Pancreas (tissue), 10 donors: ENCODE data around the gene ZNF879. TPM values are rescaled to one million over a fixed set of nuclear protein-coding genes. Genes with fewer than 3 reads are reported as not detected.
A peak's percentile ranks its signal among the peaks of the same experiment; 100 is the strongest.

Experiments used
- ATAC-seq, 4 donors: fragments of 200-7000 bp; cut with Tn5 transposase; one replicate each; pipeline versions ENCODE4 v1.8.0 to v1.9.1; 2020; ENCODE audit warnings: mild to moderate bottlenecking in 4 of 4, moderate library complexity in 4 of 4
- DNase-seq, 6 donors: peaks; one replicate each; pipeline ENCODE4 v3.0.0-alpha.2; 2020
- FAIRE-seq: peaks from 2 replicates; lab custom pipeline; 2012; peaks lifted over from hg19 to GRCh38; lab: Jason Lieb, UNC
- H3K27ac ChIP-seq, 4 donors: fragments of 200-600 bp; sonication (generic); 1 replicate in 3 of 4; 2 replicates in 1 of 4; pipeline versions ENCODE4 v1.5.0 to v1.8.0; 2020
- H3K27me3 ChIP-seq, 4 donors: fragments of 200-600 bp; one replicate each; pipeline ENCODE4 v1.8.0; 2021
- H3K36me3 ChIP-seq, 3 donors: fragments of 200-600 bp; sonication (generic) in 1 of 3; one replicate each; pipeline versions ENCODE4 v1.5.0 to v1.8.0; 2020 to 2021
- H3K4me1 ChIP-seq, 3 donors: fragments of 200-600 bp; one replicate each; pipeline ENCODE4 v1.8.0; 2021
- H3K4me3 ChIP-seq, 4 donors: fragments of 200-600 bp; sonication (generic) in 2 of 4; one replicate each; pipeline versions ENCODE4 v1.5.0 to v1.8.0; 2020 to 2021
- H3K9me3 ChIP-seq, 4 donors: fragments of 200-600 bp; one replicate each; pipeline ENCODE4 v1.8.0; 2021
- WGBS, 2 donors: extraction: QIAGEN DNeasy Blood & Tissue Kit; methylation state at CpG; one replicate each; pipeline ENCODE4 v1.1.7; 2013; 5-methylcytosine and 5-hydroxymethylcytosine counted together
- intact Hi-C, 3 donors: fragments of 100-400 bp; cut with DNase I; formaldehyde crosslinking; loops; one replicate each; pipeline versions ENCODE4 v1.11.1 to v1.14.2; 2022
- polyA plus RNA-seq, 2 donors: library from polyadenylated mRNA; stranded (reverse); fragments of 200-250 nt; gene quantifications; one replicate each; pipeline ENCODE4 v1.2.3, GENCODE V29; 2013
- total RNA-seq, 6 donors: library from RNA; stranded (reverse); fragmentation: NEBNext Ultra II Directional in 4 of 6; extraction: Animal tissue kit (Norgen Biotek cat#: 25700) in 4 of 6; gene quantifications; one replicate each; pipeline versions ENCODE4 v1.2.1 to v1.2.4, GENCODE V29; 2021 to 2023
- TF ChIP-seq, protein P1 (sequence below), 4 donors: fragments of 200-600 bp; sonication (generic) in 3 of 4; IDR thresholded peaks; one replicate each; pipeline versions ENCODE4 v1.5.0 to v1.8.0; 2021; ENCODE audit warnings: antibody characterized with exemption in 4 of 4
- donor health status: healthy with polysubstance abuse.
- donor health status: DM: no; HTN: no; CAD: no; lungs with moderate emphysema.
- donor health status: DM: no; HTN: no; CAD: no.
- donor health status: control.
- donor health status: control.
- donor health status: Bipolar disorder and iron deficiency.
- donor health status: DM: yes; HTN: yes; CAD: no.
- donor health status: DM: no; HTN: no; CAD: no.
- donor health status: DM: no; HTN: no; CAD: no.
- donor health status: DM: yes; HTN: yes; CAD: no.

The ZNF879 gene
- total and polyA plus RNA-seq, 8 donors: 1.5 to 2.9 (median 2.1) TPM

DNA sequence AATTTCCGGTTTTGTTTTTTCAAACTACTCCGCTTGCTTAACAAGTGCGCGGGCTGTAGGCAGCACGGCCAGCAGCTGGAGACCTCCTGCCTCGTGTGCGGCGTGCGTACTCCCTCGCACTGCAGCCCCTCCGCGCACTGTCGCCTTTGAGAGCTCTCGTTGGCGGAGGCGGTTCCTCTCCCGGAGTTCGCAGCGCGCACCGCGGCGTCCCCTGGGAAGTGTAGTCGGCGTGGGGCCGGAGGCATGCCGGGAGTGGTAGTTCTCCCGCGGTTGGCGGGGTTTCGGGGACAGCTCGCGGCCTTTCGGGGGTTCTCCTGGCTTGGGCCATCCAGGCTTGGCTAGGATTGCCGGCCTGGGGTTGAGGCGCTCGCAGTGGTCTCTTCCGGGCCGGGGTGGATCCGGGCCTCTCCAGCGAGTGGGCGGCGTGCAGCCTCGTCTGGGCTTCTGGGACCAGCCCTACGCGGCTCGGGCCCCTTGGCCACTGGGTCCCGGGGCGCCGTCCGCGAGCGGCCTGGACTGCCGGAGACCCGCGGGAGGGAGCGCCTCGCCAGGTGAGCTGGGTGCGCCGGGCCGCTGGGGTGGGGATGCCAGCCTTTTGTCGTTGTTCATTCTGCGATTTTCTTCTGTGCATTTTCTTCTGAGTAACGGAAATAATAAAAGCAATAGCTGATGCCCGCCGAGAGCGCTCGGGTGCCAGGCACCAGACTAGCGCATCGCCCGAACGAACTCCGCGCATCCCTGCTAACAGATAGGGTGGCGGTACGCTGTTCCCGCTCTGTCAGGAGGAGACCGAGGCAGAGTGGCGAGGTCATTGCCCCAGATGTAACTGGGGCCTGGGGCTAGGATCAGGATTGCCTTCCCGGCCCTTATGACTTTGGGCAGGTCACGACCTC, 36.8 kb downstream of the ZNF879 start, which contains the start of gene ZNF354C:
ZNF354C (plus strand) TSS at position 258 of the 893 bp plus-strand sequence. CDS start 1,696 bp downstream, outside the sequence.
- intact Hi-C loops: loop anchor here in 1 of 3 donors (10.0 kb wide), 1 partner anchor 206 kb away; the partner anchor contains the start of gene ZNF354B
- DNase-seq (peak; percentile 80 to 95 (median 86)), ATAC-seq (peak; percentile 99 to 100 (median 100)), FAIRE-seq (no peak)
- no peaks in the 10 kb centered on the region for H3K9me3 ChIP-seq
- peak within 1 kb of the TSS; percentile 61 to 93 (median 85) for H3K4me3 ChIP-seq
- peaks cover 0 to 4% (median 0%) of the 10 kb centered on the region in 3 donors for H3K36me3 ChIP-seq
- no peaks in the 10 kb centered on the region for H3K27me3 ChIP-seq
- peak within 1 kb of the TSS; percentile 6 to 63 (median 45) for H3K27ac ChIP-seq
- TF ChIP-seq, protein P1, sequence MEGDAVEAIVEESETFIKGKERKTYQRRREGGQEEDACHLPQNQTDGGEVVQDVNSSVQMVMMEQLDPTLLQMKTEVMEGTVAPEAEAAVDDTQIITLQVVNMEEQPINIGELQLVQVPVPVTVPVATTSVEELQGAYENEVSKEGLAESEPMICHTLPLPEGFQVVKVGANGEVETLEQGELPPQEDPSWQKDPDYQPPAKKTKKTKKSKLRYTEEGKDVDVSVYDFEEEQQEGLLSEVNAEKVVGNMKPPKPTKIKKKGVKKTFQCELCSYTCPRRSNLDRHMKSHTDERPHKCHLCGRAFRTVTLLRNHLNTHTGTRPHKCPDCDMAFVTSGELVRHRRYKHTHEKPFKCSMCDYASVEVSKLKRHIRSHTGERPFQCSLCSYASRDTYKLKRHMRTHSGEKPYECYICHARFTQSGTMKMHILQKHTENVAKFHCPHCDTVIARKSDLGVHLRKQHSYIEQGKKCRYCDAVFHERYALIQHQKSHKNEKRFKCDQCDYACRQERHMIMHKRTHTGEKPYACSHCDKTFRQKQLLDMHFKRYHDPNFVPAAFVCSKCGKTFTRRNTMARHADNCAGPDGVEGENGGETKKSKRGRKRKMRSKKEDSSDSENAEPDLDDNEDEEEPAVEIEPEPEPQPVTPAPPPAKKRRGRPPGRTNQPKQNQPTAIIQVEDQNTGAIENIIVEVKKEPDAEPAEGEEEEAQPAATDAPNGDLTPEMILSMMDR (IDR thresholded peaks at IDR 0.05): no peak
- H3K4me1 ChIP-seq: peaks cover 0 to 4% (median 0%) of the 10 kb centered on the region in 3 donors
- 2% methylated on average over 77 to 81 of the region's 81 CpGs for WGBS, 2 donors

DNA sequence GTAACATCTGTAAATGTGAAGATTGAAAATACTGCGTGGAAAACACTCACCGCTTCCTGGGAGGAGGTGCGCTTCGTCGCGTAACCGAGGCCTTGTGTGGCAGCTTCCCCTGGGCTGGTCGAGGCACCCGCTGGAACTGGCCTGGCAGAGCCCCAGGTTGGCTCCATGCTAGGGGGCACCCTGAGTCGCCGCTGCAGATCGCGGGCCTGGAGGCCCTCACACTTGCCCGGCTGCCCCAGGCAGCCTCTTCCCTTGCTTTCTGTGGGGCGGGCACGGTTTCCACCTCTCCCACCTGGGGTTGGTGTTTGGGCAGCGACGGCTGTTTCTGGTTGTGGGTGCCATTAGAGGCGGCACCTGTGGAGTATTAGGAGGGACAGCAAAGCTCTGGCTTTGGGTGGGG, 37.4 kb downstream of the ZNF879 start:
- Histone ChIP-seq H3K27ac (no peak overlapping the region), H3K9me3 (no peaks in the 10 kb centered on the region), H3K27me3 (no peaks in the 10 kb centered on the region), H3K4me1 (peaks cover 0 to 4% (median 0%) of the 10 kb centered on the region in 3 donors), H3K4me3 (peak overlapping the region; percentile 61 to 93 (median 85)), H3K36me3 (peaks cover 0 to 4% (median 0%) of the 10 kb centered on the region in 3 donors)
- ATAC-seq: no peak
- no peak for FAIRE-seq
- 85% methylated on average over 19 of the region's 19 CpGs for WGBS, 2 donors
- TF ChIP-seq, protein P1 (IDR thresholded peaks at IDR 0.05): no peak
- peak in 3 of 6 donors; percentile 12 to 46 (median 27) for DNase-seq
- intact Hi-C loops: loop anchor here in 1 of 3 donors (10.0 kb wide), 1 partner anchor 206 kb away; the partner anchor contains the start of gene ZNF354B

DNA sequence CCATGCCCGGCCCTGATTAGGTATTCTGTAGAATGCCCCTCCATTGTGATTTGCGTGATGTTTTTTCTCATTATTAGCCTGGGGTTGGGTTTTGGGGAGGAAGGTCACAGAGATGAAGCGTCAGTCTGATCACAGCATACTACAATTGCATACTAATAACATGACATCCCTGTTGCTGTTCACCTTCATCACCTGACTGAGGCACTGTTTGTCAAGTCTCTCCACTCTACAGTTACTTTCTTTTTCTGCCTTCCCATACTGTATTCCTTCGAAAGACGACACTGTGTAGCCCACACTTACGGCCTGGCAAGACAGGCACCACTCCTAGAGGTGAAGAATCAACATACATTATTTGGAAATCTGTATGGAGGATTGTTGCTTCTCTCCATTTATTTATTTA, 42.1 kb downstream of the ZNF879 start:
- DNase-seq (no peak), FAIRE-seq (no peak), ATAC-seq (no peak)
- Histone ChIP-seq H3K4me1 (peaks cover 0 to 4% (median 0%) of the 10 kb centered on the region in 3 donors), H3K9me3 (no peaks in the 10 kb centered on the region), H3K36me3 (peaks cover 0 to 8% (median 0%) of the 10 kb centered on the region in 3 donors), H3K4me3 (no peak overlapping the region), H3K27me3 (no peaks in the 10 kb centered on the region), H3K27ac (no peak overlapping the region)
- 97 to 99% methylated on average over 6 of the region's 6 CpGs for WGBS, 2 donors
- TF ChIP-seq, protein P1 (IDR thresholded peaks at IDR 0.05): no peak
- intact Hi-C loops: loop anchor here in 1 of 3 donors (10.0 kb wide), 1 partner anchor 211 kb away; the partner anchor contains the start of gene ZNF354B

DNA sequence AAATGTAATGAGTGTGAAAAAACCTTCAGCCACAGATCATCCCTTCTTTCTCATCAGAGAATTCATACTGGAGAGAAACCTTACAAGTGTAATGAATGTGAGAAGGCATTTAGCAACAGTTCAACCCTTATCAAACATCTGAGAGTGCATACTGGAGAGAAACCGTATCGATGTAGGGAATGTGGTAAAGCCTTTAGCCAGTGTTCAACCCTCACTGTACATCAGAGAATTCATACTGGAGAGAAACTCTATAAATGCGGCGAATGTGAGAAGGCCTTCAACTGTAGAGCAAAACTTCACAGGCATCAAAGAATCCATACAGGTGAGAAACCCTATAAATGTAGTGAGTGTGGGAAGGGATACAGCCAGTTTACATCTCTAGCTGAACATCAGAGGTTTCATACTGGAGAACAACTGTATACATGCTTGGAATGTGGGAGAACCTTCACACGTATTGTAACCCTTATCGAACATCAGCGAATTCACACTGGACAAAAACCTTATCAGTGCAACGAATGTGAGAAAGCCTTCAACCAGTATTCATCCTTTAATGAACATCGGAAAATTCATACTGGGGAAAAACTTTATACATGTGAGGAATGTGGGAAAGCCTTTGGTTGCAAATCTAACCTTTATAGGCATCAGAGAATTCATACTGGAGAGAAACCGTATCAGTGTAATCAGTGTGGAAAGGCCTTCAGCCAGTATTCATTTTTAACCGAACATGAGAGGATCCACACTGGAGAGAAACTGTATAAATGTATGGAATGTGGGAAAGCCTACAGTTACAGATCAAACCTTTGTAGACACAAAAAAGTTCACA, 55.8 kb downstream of the ZNF879 start:
- no peaks in the 10 kb centered on the region for H3K27me3 ChIP-seq
- H3K27ac ChIP-seq: no peak overlapping the region
- no peak for DNase-seq
- TF ChIP-seq, protein P1 (IDR thresholded peaks at IDR 0.05): no peak
- H3K9me3 ChIP-seq: peaks cover 3 to 22% (median 13%) of the 10 kb centered on the region in 4 donors
- no peak for FAIRE-seq
- WGBS, 2 donors: 97 to 98% methylated on average over 11 of the region's 11 CpGs
- peaks cover 5 to 33% (median 32%) of the 10 kb centered on the region in 3 donors for H3K36me3 ChIP-seq
- H3K4me3 ChIP-seq: no peak overlapping the region
- H3K4me1 ChIP-seq: no peaks in the 10 kb centered on the region
- no peak for ATAC-seq
- intact Hi-C loops: no loop called here
